ENCODE data around the gene ITPR1. TPM values are rescaled to one million over a fixed set of nuclear protein-coding genes. Genes with fewer than 3 reads are reported as not detected.

The ITPR1 gene
- total and polyA plus RNA-seq, 4 experiments from 2014 or later: 6.1 to 72.8 (median 44.2) TPM

GRCh38 chr3:4458961-4459360, 34.2 kb upstream of the ITPR1 start:
- Histone ChIP-seq H3K4me1 (ENCODE audit: insufficient read depth, low read length) (no peaks in the 10 kb centered on the region), H3K36me3 (ENCODE audit: insufficient read depth, low read length) (no peaks in the 10 kb centered on the region), H3K9me3 (ENCODE audit: control insufficient read depth in 1 of 2, low read length in 2 of 2) (no peaks in the 10 kb centered on the region), H3K27me3 (ENCODE audit: insufficient read depth, low read length) (no peaks in the 10 kb centered on the region), H3K27ac (ENCODE audit: low read depth, low read length) (no peak overlapping the region), H3K4me3 (ENCODE audit: low read length in 2 of 2) (no peak overlapping the region)
- H3K4me1 Mint-ChIP-seq: peaks cover 0 to 6% (median 5%) of the 10 kb centered on the region in 4 donors
- no peak overlapping the region for H3K4me3 Mint-ChIP-seq
- intact Hi-C loops (cut with micrococcal nuclease): no loop called here
- H3K9me3 Mint-ChIP-seq: no peaks in the 10 kb centered on the region
- DNase-seq: no peak
- H3K27me3 Mint-ChIP-seq: no peaks in the 10 kb centered on the region
- no peak overlapping the region for H3K27ac Mint-ChIP-seq
- H3K36me3 Mint-ChIP-seq: peaks cover 0 to 1% of the 10 kb centered on the region in 2 donors
- ChIA-PET CTCF (ENCODE audit: partially characterized antibody) (no interaction called here), POLR2A (ENCODE audit: partially characterized antibody) (no interaction called here)

DNA sequence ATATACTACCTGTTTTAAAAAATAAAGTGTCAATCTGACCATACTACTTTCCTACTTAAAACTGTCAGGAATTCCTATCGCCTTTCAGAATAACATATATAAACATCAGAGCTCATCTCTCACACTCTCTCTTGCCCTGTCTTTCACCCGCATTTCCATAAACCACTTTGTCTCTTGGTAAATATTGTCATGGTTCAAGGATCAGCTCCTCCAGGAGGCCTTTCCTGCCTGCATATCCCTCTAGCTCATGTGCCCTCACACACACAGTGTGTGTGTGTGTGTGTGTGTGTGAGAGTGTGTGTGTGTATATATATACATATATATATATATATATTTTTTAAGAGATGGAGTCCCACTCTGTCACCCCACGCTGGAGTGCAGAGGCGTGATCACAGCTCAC, 32.8 kb upstream of the ITPR1 start:
- Histone ChIP-seq H3K4me1 (ENCODE audit: insufficient read depth, low read length) (no peaks in the 10 kb centered on the region), H3K9me3 (ENCODE audit: control insufficient read depth in 1 of 2, low read length in 2 of 2) (no peaks in the 10 kb centered on the region), H3K36me3 (ENCODE audit: insufficient read depth, low read length) (no peaks in the 10 kb centered on the region), H3K27ac (ENCODE audit: low read depth, low read length) (no peak overlapping the region), H3K4me3 (ENCODE audit: low read length in 2 of 2) (no peak overlapping the region), H3K27me3 (ENCODE audit: insufficient read depth, low read length) (no peaks in the 10 kb centered on the region)
- H3K27me3 Mint-ChIP-seq: no peaks in the 10 kb centered on the region
- H3K27ac Mint-ChIP-seq: no peak overlapping the region
- ChIA-PET CTCF (ENCODE audit: partially characterized antibody) (no interaction called here), POLR2A (ENCODE audit: partially characterized antibody) (interaction anchor here (0.6 kb wide), 1 partner anchor 43 kb away, joined by 3 read pairs; no protein-coding TSS in a partner anchor)
- intact Hi-C loops (cut with micrococcal nuclease): no loop called here
- no peak for DNase-seq
- peaks cover 0 to 1% of the 10 kb centered on the region in 2 donors for H3K36me3 Mint-ChIP-seq
- H3K4me1 Mint-ChIP-seq: peaks cover 0 to 6% (median 4%) of the 10 kb centered on the region in 4 donors
- H3K9me3 Mint-ChIP-seq: no peaks in the 10 kb centered on the region
- H3K4me3 Mint-ChIP-seq: no peak overlapping the region

GRCh38 chr3:4461468-4462090, 31.6 kb upstream of the ITPR1 start:
- CTCF ChIA-PET (ENCODE audit: partially characterized antibody): interaction anchor here (1.1 kb wide), 1 partner anchor 26 kb away, joined by 3 read pairs; no protein-coding TSS in a partner anchor
- no peaks in the 10 kb centered on the region for H3K9me3 ChIP-seq (ENCODE audit: control insufficient read depth in 1 of 2, low read length in 2 of 2)

GRCh38 chr3:4462369-4463040, 30.6 kb upstream of the ITPR1 start:
- intact Hi-C loops (cut with micrococcal nuclease): no loop called here
- H3K4me1 Mint-ChIP-seq: peaks cover 12 to 22% (median 17%) of the 10 kb centered on the region in 4 donors
- POLR2A ChIA-PET (ENCODE audit: partially characterized antibody): interaction anchor here (2.4 kb wide), 1 partner anchor 31 kb away, joined by 9 read pairs; the partner anchor contains the start of gene ITPR1

More at GRCh38 chr3:4461468-4462090, 31.6 kb upstream of the ITPR1 start:
- POLR2A ChIA-PET (ENCODE audit: partially characterized antibody): interaction anchor here (2.4 kb wide), 1 partner anchor 32 kb away, joined by 9 read pairs; the partner anchor contains the start of gene ITPR1
- peaks cover 9 to 16% (median 11%) of the 10 kb centered on the region in 4 donors for H3K4me1 Mint-ChIP-seq
- no peak overlapping the region for H3K4me3 ChIP-seq (ENCODE audit: low read length in 2 of 2)
- intact Hi-C loops (cut with micrococcal nuclease): no loop called here
- peaks cover 11% of the 10 kb centered on the region for H3K4me1 ChIP-seq (ENCODE audit: insufficient read depth, low read length)
- H3K27ac ChIP-seq (ENCODE audit: low read depth, low read length): no peak overlapping the region
- H3K4me3 Mint-ChIP-seq: no peak overlapping the region
- no peaks in the 10 kb centered on the region for H3K27me3 ChIP-seq (ENCODE audit: insufficient read depth, low read length)
- H3K36me3 Mint-ChIP-seq: peaks cover 0 to 1% of the 10 kb centered on the region in 2 donors
- H3K27me3 Mint-ChIP-seq: no peaks in the 10 kb centered on the region
- no peaks in the 10 kb centered on the region for H3K36me3 ChIP-seq (ENCODE audit: insufficient read depth, low read length)
- peak overlapping the region in 1 of 7 donors; percentile 38 for H3K27ac Mint-ChIP-seq
- DNase-seq: no peak
- H3K9me3 Mint-ChIP-seq: no peaks in the 10 kb centered on the region

GRCh38 chr3:4464576-4464975, 28.6 kb upstream of the ITPR1 start:
- Histone ChIP-seq H3K9me3 (ENCODE audit: control insufficient read depth in 1 of 2, low read length in 2 of 2) (no peaks in the 10 kb centered on the region), H3K4me3 (ENCODE audit: low read length in 2 of 2) (no peak overlapping the region), H3K27me3 (ENCODE audit: insufficient read depth, low read length) (no peaks in the 10 kb centered on the region), H3K27ac (ENCODE audit: low read depth, low read length) (no peak overlapping the region), H3K4me1 (ENCODE audit: insufficient read depth, low read length) (peaks cover 16% of the 10 kb centered on the region), H3K36me3 (ENCODE audit: insufficient read depth, low read length) (no peaks in the 10 kb centered on the region)
- POLR2A ChIA-PET (ENCODE audit: partially characterized antibody): interaction anchor here (0.7 to 1.0 kb wide), 2 partner anchors 29 to 54 kb away, joined by 4 read pairs; partner anchors contain the start of gene ITPR1
- Mint-ChIP-seq H3K36me3 (peaks cover 0 to 4% of the 10 kb centered on the region in 2 donors), H3K4me3 (peak overlapping the region in 5 of 8 donors; percentile 14 to 45 (median 26)), H3K27me3 (no peaks in the 10 kb centered on the region), H3K27ac (peak overlapping the region in 1 of 7 donors; percentile 59), H3K9me3 (no peaks in the 10 kb centered on the region), H3K4me1 (peaks cover 12 to 24% (median 17%) of the 10 kb centered on the region in 4 donors)
- intact Hi-C loops (cut with micrococcal nuclease): no loop called here
- CTCF ChIA-PET (ENCODE audit: partially characterized antibody): no interaction called here
- no peak for DNase-seq

More at GRCh38 chr3:4462369-4463040, 30.6 kb upstream of the ITPR1 start:
- CTCF ChIA-PET (ENCODE audit: partially characterized antibody): interaction anchor here (1.1 to 1.9 kb wide), 2 partner anchors 27 to 171 kb away, joined by 3 to 7 read pairs; no protein-coding TSS in a partner anchor
- Histone ChIP-seq H3K36me3 (ENCODE audit: insufficient read depth, low read length) (no peaks in the 10 kb centered on the region), H3K4me3 (ENCODE audit: low read length in 2 of 2) (no peak overlapping the region), H3K9me3 (ENCODE audit: control insufficient read depth in 1 of 2, low read length in 2 of 2) (no peaks in the 10 kb centered on the region), H3K27me3 (ENCODE audit: insufficient read depth, low read length) (no peaks in the 10 kb centered on the region), H3K27ac (ENCODE audit: low read depth, low read length) (no peak overlapping the region), H3K4me1 (ENCODE audit: insufficient read depth, low read length) (peaks cover 15% of the 10 kb centered on the region)
- Mint-ChIP-seq H3K4me3 (no peak overlapping the region), H3K36me3 (peaks cover 0 to 4% of the 10 kb centered on the region in 2 donors), H3K9me3 (no peaks in the 10 kb centered on the region), H3K27me3 (no peaks in the 10 kb centered on the region), H3K27ac (no peak overlapping the region)
- no peak for DNase-seq

- CTCF ChIA-PET (ENCODE audit: partially characterized antibody): interaction anchor here (0.8 to 2.7 kb wide), 5 partner anchors 26 to 167 kb away, joined by 3 to 11 read pairs (median 4); partner anchors contain the start of gene ITPR1
Measured at GRCh38 chr3:4466741-4467521, 26.2 kb upstream of the ITPR1 start, which contains the start of gene SUMF1. SUMF1 (minus strand) TSS chr3:4467269; CDS start chr3:4467245, 24 bp downstream.

More at GRCh38 chr3:4466741-4467521, 26.2 kb upstream of the ITPR1 start, which contains the start of gene SUMF1:
- intact Hi-C loops (cut with micrococcal nuclease): loop anchor here (1.0 to 2.0 kb wide), 3 partner anchors 26 to 164 kb away; partner anchors contain the start of genes ITPR1 and SETMAR
- Histone ChIP-seq H3K4me3 (ENCODE audit: low read length in 2 of 2) (peak within 1 kb of the TSS; percentile 71 to 76), H3K9me3 (ENCODE audit: control insufficient read depth in 1 of 2, low read length in 2 of 2) (no peaks in the 10 kb centered on the region), H3K4me1 (ENCODE audit: insufficient read depth, low read length) (peaks cover 16% of the 10 kb centered on the region), H3K27ac (ENCODE audit: low read depth, low read length) (peak within 1 kb of the TSS; percentile 71), H3K36me3 (ENCODE audit: insufficient read depth, low read length) (no peaks in the 10 kb centered on the region), H3K27me3 (ENCODE audit: insufficient read depth, low read length) (no peaks in the 10 kb centered on the region)
- Mint-ChIP-seq H3K27me3 (no peaks in the 10 kb centered on the region), H3K36me3 (peaks cover 0 to 4% of the 10 kb centered on the region in 2 donors), H3K4me3 (peak within 1 kb of the TSS; percentile 91 to 97 (median 93)), H3K9me3 (no peaks in the 10 kb centered on the region), H3K4me1 (peaks cover 9 to 22% (median 17%) of the 10 kb centered on the region in 4 donors), H3K27ac (peak within 1 kb of the TSS; percentile 84 to 97 (median 93))
- POLR2A ChIA-PET (ENCODE audit: partially characterized antibody): interaction anchor here (0.7 to 2.3 kb wide), 9 partner anchors 19 to 722 kb away, joined by 3 to 95 read pairs (median 3); partner anchors contain the start of gene ITPR1
- peak; percentile 67 to 81 (median 74) for DNase-seq
